Astrocyte (in vitro differentiated cells and primary cell): ENCODE data around the gene FGFR3.

Source experiments
- CTCF ChIP-seq: IDR thresholded peaks from 2 replicates; pipeline ENCODE4 v1.5.1; 2011; ENCODE audit warnings: low read depth, mild to moderate bottlenecking, inconsistent platforms, low read length, moderate library complexity; ENCODE audit not compliant: insufficient read depth
- EZH2 ChIP-seq: IDR thresholded peaks from 2 replicates; pipeline ENCODE4 v1.6.1; 2012; ENCODE audit warnings: mild to moderate bottlenecking, low read length, inconsistent platforms; ENCODE audit not compliant: insufficient read depth

- TF ChIP-seq CTCF (no peak), EZH2 (no peak)
Observed at GRCh38 chr4:1839282-1839681, 46.2 kb downstream of the FGFR3 start.
